GM23248 (cell line): ENCODE data around the gene CNTN1.

Experiments used
- EZH2 ChIP-seq: fragments of 200-600 bp; sonication (generic); IDR thresholded peaks from 2 replicates; pipeline ENCODE4 v1.6.1; 2018; ENCODE audit warnings: antibody characterized with exemption, mild to moderate bottlenecking; ENCODE audit not compliant: insufficient read depth, poor library complexity, severe bottlenecking
- EZH2phosphoT487 ChIP-seq: fragments of 200-600 bp; sonication (generic); IDR thresholded peaks from 2 replicates; pipeline ENCODE4 v1.6.1; 2018; ENCODE audit warnings: antibody characterized with exemption, moderate library complexity, mild to moderate bottlenecking, low read depth; ENCODE audit not compliant: insufficient read depth

GRCh38 chr12:40988824-40989223 is 296.6 kb downstream of the CNTN1 start:
- TF ChIP-seq EZH2phosphoT487 (no peak), EZH2 (no peak)
